Mononuclear cell (primary cell): ENCODE results near the gene CDC40. TPM values are rescaled to one million over a fixed set of nuclear protein-coding genes. Genes with fewer than 3 reads are reported as not detected.

Source experiments
- H3K27me3 ChIP-seq: 2 replicates; pipeline ENCODE4 v1.6.0; 2011; ENCODE audit warnings: low read length, control low read depth; ENCODE audit not compliant: insufficient read depth
- H3K4me1 ChIP-seq: 2 replicates; pipeline ENCODE4 v1.5.1; 2011; ENCODE audit warnings: mild to moderate bottlenecking, low read length, control low read depth; ENCODE audit not compliant: insufficient read depth
- H3K4me3 ChIP-seq: 2 replicates; pipeline ENCODE4 v1.5.1; 2011; ENCODE audit warnings: mild to moderate bottlenecking, low read length, moderate library complexity
- H3K9me3 ChIP-seq: 2 replicates; pipeline ENCODE4 v1.5.1; 2011; ENCODE audit warnings: low read depth, mild to moderate bottlenecking, control low read depth, low read length
- total RNA-seq: library from RNA; depleted of rRNA; stranded (reverse); fragments of >200 nt; gene quantifications from one replicate; pipeline ENCODE4 v1.2.3, GENCODE V29; 2012

CDC40 gene
- total RNA-seq, 1 donor = 63.3 TPM

DNA sequence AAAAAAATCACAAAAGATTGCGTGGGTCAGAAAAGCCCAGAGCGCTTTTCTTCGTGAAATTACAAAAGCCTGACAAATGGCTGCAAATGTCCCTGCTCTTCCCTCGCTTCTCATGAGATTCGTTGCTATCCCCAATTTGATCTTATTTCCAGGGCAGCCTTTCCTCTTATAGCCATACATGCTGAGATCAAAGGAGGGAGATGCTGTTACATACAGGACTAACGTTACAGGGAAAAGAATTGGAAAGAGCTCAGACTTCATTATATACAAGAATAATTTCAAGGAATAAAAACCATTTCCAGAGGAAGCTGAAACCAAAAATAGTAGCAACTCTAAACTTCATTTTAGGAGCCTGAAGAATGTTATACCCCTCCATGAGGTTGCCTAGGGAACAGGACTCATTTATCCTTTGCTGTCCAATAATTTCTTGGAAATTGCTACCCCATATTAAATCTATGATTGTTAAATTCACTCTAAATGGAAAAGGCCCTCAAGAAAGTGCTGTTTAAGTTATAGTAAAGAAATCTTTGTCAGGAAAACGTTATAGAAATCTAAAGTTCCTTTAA lies 97.0 kb downstream of the CDC40 start:
- Histone ChIP-seq H3K4me3 (no peak overlapping the region), H3K4me1 (no peaks in the 10 kb centered on the region), H3K9me3 (no peaks in the 10 kb centered on the region), H3K27me3 (no peaks in the 10 kb centered on the region)

Other genes starting within 250 kb of the CDC40 start
- not detected for gene GPR6, start 202.1 kb upstream of the CDC40 start, total RNA-seq
- 2.8 TPM for gene WASF1, start 757 bp upstream of the CDC40 start, total RNA-seq
- 0.10 TPM for gene METTL24, start 177.9 kb downstream of the CDC40 start, total RNA-seq
- gene DDO, start 235.1 kb downstream of the CDC40 start, total RNA-seq = 0.52 TPM